D721Med (cell line): Measurements from ENCODE around the gene SAP30.
A peak's percentile ranks its signal among the peaks of the same experiment; 100 is the strongest.

Experiments
- DNase-seq: peaks from one replicate; pipeline ENCODE4 v3.0.0; 2011; ENCODE audit warnings: low spot score; ENCODE audit not compliant: insufficient read length
- FAIRE-seq: peaks from 2 replicates; lab custom pipeline; 2011; peaks lifted over from hg19 to GRCh38; lab: Jason Lieb, UNC
- CTCF ChIP-seq: IDR thresholded peaks from 2 replicates; pipeline ENCODE4 v1.5.1; 2012; ENCODE audit warnings: mild to moderate bottlenecking, control low read depth; ENCODE audit not compliant: insufficient read depth; ENCODE audit errors: missing control alignments

SAP30 gene

GRCh38 chr4:173333658-173334084, 37.1 kb upstream of the SAP30 start:
- TF ChIP-seq CTCF: no peak
- DNase-seq (no peak), FAIRE-seq (no peak)

- peak; percentile 65 for DNase-seq
- TF ChIP-seq CTCF: no peak
- peak; percentile 56 for FAIRE-seq
Observed at GRCh38 chr4:173334085-173334890, 36.5 kb upstream of the SAP30 start, which contains the start of gene HMGB2. Gene HMGB2 (minus strand): TSS chr4:173334358. CDS start chr4:173333649, 709 bp downstream.

- DNase-seq (peak; percentile 46), FAIRE-seq (no peak)
- no peak for TF ChIP-seq CTCF
Observed at GRCh38 chr4:173334891-173335752, 35.6 kb upstream of the SAP30 start.

GRCh38 chr4:173337463-173337862, 33.3 kb upstream of the SAP30 start:
- TF ChIP-seq CTCF: no peak
- no peak for DNase-seq
- peak; percentile 78 for FAIRE-seq

- DNase-seq (no peak), FAIRE-seq (no peak)
- no peak for TF ChIP-seq CTCF
Observed at GRCh38 chr4:173343832-173344397, 26.8 kb upstream of the SAP30 start.

GRCh38 chr4:173345648-173346047, 25.1 kb upstream of the SAP30 start:
- TF ChIP-seq CTCF: no peak
- DNase-seq (no peak), FAIRE-seq (no peak)
